ENCODE data around the gene PXK.

PXK gene

GRCh38 chr3:58349792-58350626 is 17.3 kb downstream of the PXK start:
- peak; percentile 60 for DNase-seq

GRCh38 chr3:58350627-58351013 is 17.9 kb downstream of the PXK start:
- DNase-seq: no peak

- no peak for DNase-seq
Observed at GRCh38 chr3:58351920-58352319, 19.2 kb downstream of the PXK start.

GRCh38 chr3:58352626-58353025 is 19.9 kb downstream of the PXK start:
- DNase-seq: no peak

GRCh38 chr3:58353722-58354553 is 21.2 kb downstream of the PXK start:
- no peak for DNase-seq

- DNase-seq: no peak
Observed at GRCh38 chr3:58355179-58355578, 22.5 kb downstream of the PXK start.

GRCh38 chr3:58356054-58356453 is 23.4 kb downstream of the PXK start:
- no peak for DNase-seq

- no peak for DNase-seq
Observed at GRCh38 chr3:58357402-58357801, 24.7 kb downstream of the PXK start.

- no peak for DNase-seq
Observed at GRCh38 chr3:58358092-58358491, 25.4 kb downstream of the PXK start.

GRCh38 chr3:58358808-58359207 is 26.1 kb downstream of the PXK start:
- DNase-seq: no peak

- no peak for DNase-seq
Observed at GRCh38 chr3:58359621-58360020, 26.9 kb downstream of the PXK start.

GRCh38 chr3:58361866-58362265 is 29.2 kb downstream of the PXK start:
- no peak for DNase-seq

GRCh38 chr3:58366699-58367098 is 34.0 kb downstream of the PXK start:
- no peak for DNase-seq

GRCh38 chr3:58369038-58369437 is 36.3 kb downstream of the PXK start:
- DNase-seq: no peak

- no peak for DNase-seq
Observed at GRCh38 chr3:58369876-58370275, 37.2 kb downstream of the PXK start.

GRCh38 chr3:58370407-58370806 is 37.7 kb downstream of the PXK start:
- no peak for DNase-seq

GRCh38 chr3:58371754-58372153 is 39.1 kb downstream of the PXK start:
- DNase-seq: no peak

- no peak for DNase-seq
Observed at GRCh38 chr3:58375254-58375653, 42.6 kb downstream of the PXK start.

- no peak for DNase-seq
Observed at GRCh38 chr3:58377168-58377567, 44.5 kb downstream of the PXK start.

- no peak for DNase-seq
Observed at GRCh38 chr3:58377750-58378149, 45.1 kb downstream of the PXK start.

GRCh38 chr3:58379351-58380073 is 46.8 kb downstream of the PXK start:
- DNase-seq: no peak

GRCh38 chr3:58383476-58383875 is 50.8 kb downstream of the PXK start:
- DNase-seq: no peak

GRCh38 chr3:58383904-58384303 is 51.2 kb downstream of the PXK start:
- DNase-seq: peak; percentile 94

Measured in islet precursor cell (in vitro differentiated cells).